DMS114 treated with DMSO at 0.1 percent for 48 hours (cell line): ENCODE data around the gene FAM161B.

Experiments
- DNase-seq: peaks from one replicate; lab custom pipeline; 2025; ENCODE audit not compliant: unreplicated experiment; lab: John Stamatoyannopoulos, UW

FAM161B gene

GRCh38 chr14:73884438-73885190 lies 65.3 kb downstream of the FAM161B start:
- no peak for DNase-seq
